HEK293T (cell line): ENCODE results near the gene LGR6.

Source experiments
- CTCF ChIA-PET: fragments of 350-600 bp; formaldehyde crosslinking; extraction: SDS; loops from one replicate; lab custom pipeline; 2021; ENCODE audit warnings: antibody characterized with exemption, inconsistent platforms; lab: Yijun Ruan, JAX
- POLR2A ChIA-PET: fragments of 350-600 bp; formaldehyde crosslinking; extraction: SDS; loops from one replicate; lab custom pipeline; 2020; ENCODE audit warnings: antibody characterized with exemption, inconsistent platforms; lab: Yijun Ruan, JAX
- DNase-seq: peaks from one replicate; pipeline ENCODE4 v3.0.0; 2012; ENCODE audit warnings: mixed read lengths; ENCODE audit errors: extremely low spot score
- ARNT ChIP-seq: fragments of 450-650 bp; IDR thresholded peaks from 2 replicates; pipeline ENCODE4 v1.6.1; 2017; ENCODE audit warnings: mild to moderate bottlenecking
- BHLHE40 ChIP-seq: fragments of 450-650 bp; IDR thresholded peaks from 2 replicates; pipeline ENCODE4 v1.6.1; 2016; ENCODE audit warnings: mild to moderate bottlenecking, moderate library complexity, borderline replicate concordance
- CTBP1 ChIP-seq: fragments of 450-650 bp; IDR thresholded peaks from 2 replicates; pipeline ENCODE4 v1.6.1; 2016; ENCODE audit warnings: borderline replicate concordance
- ELF4 ChIP-seq: fragments of 450-650 bp; IDR thresholded peaks from 2 replicates; pipeline ENCODE4 v1.6.1; 2017; ENCODE audit warnings: antibody characterized with exemption
- FOXA1 ChIP-seq: fragments of 450-650 bp; IDR thresholded peaks from 2 replicates; pipeline ENCODE4 v1.6.1; 2016; ENCODE audit warnings: mild to moderate bottlenecking
- FOXK2 ChIP-seq: fragments of 450-650 bp; IDR thresholded peaks from 2 replicates; pipeline ENCODE4 v1.6.1; 2016; ENCODE audit warnings: mild to moderate bottlenecking
- FOXM1 ChIP-seq: fragments of 450-650 bp; IDR thresholded peaks from 2 replicates; pipeline ENCODE4 v1.6.1; 2017; ENCODE audit warnings: mild to moderate bottlenecking, borderline replicate concordance
- HDGF ChIP-seq: fragments of 450-650 bp; IDR thresholded peaks from 2 replicates; pipeline ENCODE4 v1.6.1; 2017; ENCODE audit warnings: antibody characterized with exemption, borderline replicate concordance
- L3MBTL2 ChIP-seq: fragments of 450-650 bp; conservative IDR thresholded peaks from 2 replicates; pipeline ENCODE4 v1.6.1; 2016; ENCODE audit warnings: mild to moderate bottlenecking
- LEF1 ChIP-seq: fragments of 450-650 bp; IDR thresholded peaks from 2 replicates; pipeline ENCODE4 v1.6.1; 2017; ENCODE audit warnings: mild to moderate bottlenecking, borderline replicate concordance
- NFRKB ChIP-seq: fragments of 450-650 bp; IDR thresholded peaks from 2 replicates; pipeline ENCODE4 v1.6.1; 2016; ENCODE audit warnings: mild to moderate bottlenecking, moderate library complexity
- PKNOX1 ChIP-seq: fragments of 450-650 bp; IDR thresholded peaks from 2 replicates; pipeline ENCODE4 v1.6.1; 2016
- SP1 ChIP-seq: fragments of 450-650 bp; IDR thresholded peaks from 2 replicates; pipeline ENCODE4 v1.6.1; 2017
- SUZ12 ChIP-seq: fragments of 450-650 bp; IDR thresholded peaks from 2 replicates; pipeline ENCODE4 v1.6.1; 2016; ENCODE audit warnings: mild to moderate bottlenecking
- TARDBP ChIP-seq: fragments of 450-650 bp; IDR thresholded peaks from 2 replicates; pipeline ENCODE4 v1.6.1; 2016
- ZNF384 ChIP-seq: fragments of 450-650 bp; IDR thresholded peaks from 2 replicates; pipeline ENCODE4 v1.6.1; 2016

Gene LGR6

GRCh38 chr1:202247837-202248795, 54.5 kb downstream of the LGR6 start:
- POLR2A ChIA-PET = no interaction called here

GRCh38 chr1:202248861-202249260, 55.3 kb downstream of the LGR6 start:
- CTCF ChIA-PET = interaction anchor here (1.2 to 1.7 kb wide), 2 partner anchors 13 to 59 kb away, joined by 3 to 5 read pairs; no protein-coding TSS in a partner anchor
- POLR2A ChIA-PET = no interaction called here
- no peak for DNase-seq
- no peak for TF ChIP-seq CTBP1

More at GRCh38 chr1:202247837-202248795, 54.5 kb downstream of the LGR6 start:
- DNase-seq = no peak
- CTCF ChIA-PET = interaction anchor here (0.5 to 1.7 kb wide), 3 partner anchors 12 to 59 kb away, joined by 3 to 5 read pairs (median 5); no protein-coding TSS in a partner anchor
- TF ChIP-seq NFRKB (no peak), CTBP1 (no peak), ZNF384 (no peak), FOXK2 (no peak), BHLHE40 (no peak), TARDBP (no peak), FOXM1 (no peak), PKNOX1 (no peak), ARNT (no peak), L3MBTL2 (no peak), FOXA1 (no peak), SUZ12 (no peak), SP1 (no peak), HDGF (no peak), LEF1 (no peak), ELF4 (no peak)

- POLR2A ChIA-PET = no interaction called here
- CTCF ChIA-PET = interaction anchor here (1.2 to 1.7 kb wide), 2 partner anchors 14 to 60 kb away, joined by 3 to 5 read pairs; no protein-coding TSS in a partner anchor
- TF ChIP-seq TARDBP = no peak
- TF ChIP-seq SP1 = no peak
- no peak for TF ChIP-seq FOXM1
- no peak for TF ChIP-seq SUZ12
- no peak for TF ChIP-seq ELF4
- TF ChIP-seq PKNOX1 = no peak
- TF ChIP-seq CTBP1 = no peak
- no peak for TF ChIP-seq ARNT
- no peak for TF ChIP-seq LEF1
- no peak for TF ChIP-seq ZNF384
- no peak for TF ChIP-seq FOXK2
- DNase-seq = no peak
Observed at GRCh38 chr1:202249436-202249835, 55.8 kb downstream of the LGR6 start.

GRCh38 chr1:202249846-202250245, 56.2 kb downstream of the LGR6 start:
- TF ChIP-seq PKNOX1 (no peak), ELF4 (no peak), ZNF384 (no peak), SP1 (no peak), ARNT (no peak), LEF1 (no peak), HDGF (no peak), NFRKB (no peak), L3MBTL2 (no peak), CTBP1 (no peak)
- ChIA-PET POLR2A (no interaction called here), CTCF (interaction anchor here (1.7 kb wide), 1 partner anchor 14 kb away, joined by 5 read pairs; no protein-coding TSS in a partner anchor)

GRCh38 chr1:202250982-202251381, 57.4 kb downstream of the LGR6 start:
- ChIA-PET CTCF (interaction anchor here (1.1 kb wide), 1 partner anchor 14 kb away, joined by 3 read pairs; no protein-coding TSS in a partner anchor), POLR2A (no interaction called here)
- DNase-seq = no peak
- TF ChIP-seq ELF4 = no peak
- no peak for TF ChIP-seq FOXK2
- no peak for TF ChIP-seq TARDBP
- no peak for TF ChIP-seq FOXA1
- no peak for TF ChIP-seq SP1
- TF ChIP-seq ZNF384 = no peak
- TF ChIP-seq LEF1 = no peak
- no peak for TF ChIP-seq HDGF

More at GRCh38 chr1:202249846-202250245, 56.2 kb downstream of the LGR6 start:
- no peak for DNase-seq
